Measurements from ENCODE around the gene GRM7.

DNA sequence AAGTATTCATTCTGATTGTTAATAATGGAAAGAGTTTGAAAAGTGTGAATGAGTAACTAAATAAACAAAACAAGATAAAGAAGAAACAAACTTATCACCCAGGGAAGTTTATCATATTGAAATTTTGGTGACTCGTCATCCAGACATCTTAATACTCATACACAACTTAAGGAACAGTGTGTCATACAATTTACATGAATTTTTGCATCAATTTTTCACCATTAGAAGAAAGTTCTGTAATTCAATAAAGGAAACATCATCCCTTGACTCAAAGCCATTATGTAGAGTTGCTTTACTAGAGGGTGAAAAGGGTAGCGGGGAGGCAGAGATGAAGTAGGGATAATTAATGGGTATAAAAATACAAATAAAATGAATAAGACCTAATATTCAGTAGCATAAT is 536.2 kb downstream of the GRM7 start:
- TF ChIP-seq, protein P1, sequence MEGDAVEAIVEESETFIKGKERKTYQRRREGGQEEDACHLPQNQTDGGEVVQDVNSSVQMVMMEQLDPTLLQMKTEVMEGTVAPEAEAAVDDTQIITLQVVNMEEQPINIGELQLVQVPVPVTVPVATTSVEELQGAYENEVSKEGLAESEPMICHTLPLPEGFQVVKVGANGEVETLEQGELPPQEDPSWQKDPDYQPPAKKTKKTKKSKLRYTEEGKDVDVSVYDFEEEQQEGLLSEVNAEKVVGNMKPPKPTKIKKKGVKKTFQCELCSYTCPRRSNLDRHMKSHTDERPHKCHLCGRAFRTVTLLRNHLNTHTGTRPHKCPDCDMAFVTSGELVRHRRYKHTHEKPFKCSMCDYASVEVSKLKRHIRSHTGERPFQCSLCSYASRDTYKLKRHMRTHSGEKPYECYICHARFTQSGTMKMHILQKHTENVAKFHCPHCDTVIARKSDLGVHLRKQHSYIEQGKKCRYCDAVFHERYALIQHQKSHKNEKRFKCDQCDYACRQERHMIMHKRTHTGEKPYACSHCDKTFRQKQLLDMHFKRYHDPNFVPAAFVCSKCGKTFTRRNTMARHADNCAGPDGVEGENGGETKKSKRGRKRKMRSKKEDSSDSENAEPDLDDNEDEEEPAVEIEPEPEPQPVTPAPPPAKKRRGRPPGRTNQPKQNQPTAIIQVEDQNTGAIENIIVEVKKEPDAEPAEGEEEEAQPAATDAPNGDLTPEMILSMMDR (conservative IDR thresholded peaks at IDR 0.05; ENCODE audit: low read depth, low read length) = no peak
- TF ChIP-seq POLR2A (IDR thresholded peaks at IDR 0.05; ENCODE audit: low read depth, low read length) = no peak
- TF ChIP-seq RAD21 (IDR thresholded peaks at IDR 0.05; ENCODE audit: low read length) = no peak
- TF ChIP-seq CHD1 (IDR thresholded peaks at IDR 0.05; ENCODE audit: low read depth, low read length) = no peak
- no peak for TF ChIP-seq RFX5 (IDR thresholded peaks at IDR 0.05; ENCODE audit: low read depth, low read length)
- TF ChIP-seq MAFK (IDR thresholded peaks at IDR 0.05; ENCODE audit: low read depth, low read length) = no peak
- TF ChIP-seq BHLHE40 (IDR thresholded peaks at IDR 0.05; ENCODE audit: low read depth, low read length) = no peak
- TF ChIP-seq ELK1 (IDR thresholded peaks at IDR 0.05; ENCODE audit: borderline replicate concordance, low read depth, low read length) = no peak
- TF ChIP-seq, protein P2, sequence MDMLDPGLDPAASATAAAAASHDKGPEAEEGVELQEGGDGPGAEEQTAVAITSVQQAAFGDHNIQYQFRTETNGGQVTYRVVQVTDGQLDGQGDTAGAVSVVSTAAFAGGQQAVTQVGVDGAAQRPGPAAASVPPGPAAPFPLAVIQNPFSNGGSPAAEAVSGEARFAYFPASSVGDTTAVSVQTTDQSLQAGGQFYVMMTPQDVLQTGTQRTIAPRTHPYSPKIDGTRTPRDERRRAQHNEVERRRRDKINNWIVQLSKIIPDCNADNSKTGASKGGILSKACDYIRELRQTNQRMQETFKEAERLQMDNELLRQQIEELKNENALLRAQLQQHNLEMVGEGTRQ (IDR thresholded peaks at IDR 0.05; ENCODE audit: low read depth, low read length) = no peak
- TF ChIP-seq MXI1 (IDR thresholded peaks at IDR 0.05; ENCODE audit: borderline replicate concordance, low read depth, low read length) = no peak
- TF ChIP-seq CEBPB (IDR thresholded peaks at IDR 0.05; ENCODE audit: low read depth, low read length) = no peak
- no peak for TF ChIP-seq RCOR1 (IDR thresholded peaks at IDR 0.05; ENCODE audit: insufficient replicate concordance, low read length)
- TF ChIP-seq MAZ (IDR thresholded peaks at IDR 0.05; ENCODE audit: borderline replicate concordance, low read depth, low read length) = no peak

All from IMR-90 (cell line).